Endothelial cell of umbilical vein (primary cell): Measurements from ENCODE around the gene OTULINL. TPM values are rescaled to one million over a fixed set of nuclear protein-coding genes. Genes with fewer than 3 reads are reported as not detected.

ENCODE experiments used
- BruUV-seq: library from RNA; stranded (reverse); fragments of 400-500 nt; replicated peaks from 2 replicates; lab custom pipeline; 2021; lab: Mats Ljungman, UMichigan
- CTCF ChIA-PET: fragments of 300-600, 350-600 bp; sonication (Branson Sonifier 250); formaldehyde crosslinking; loops from one replicate; lab custom pipeline; 2021; ENCODE audit warnings: antibody characterized with exemption, inconsistent platforms; lab: Charles Lee
- POLR2A ChIA-PET: fragments of 300-600, 350-600 bp; sonication (Branson Sonifier 250); formaldehyde crosslinking; loops from one replicate; lab custom pipeline; 2021; ENCODE audit warnings: antibody characterized with exemption, inconsistent platforms; lab: Charles Lee
- DNase-seq: peaks from one replicate; pipeline ENCODE4 v3.0.0-alpha.2; 2011; ENCODE audit warnings: low read depth, low spot score
- FAIRE-seq: peaks from 2 replicates; lab custom pipeline; 2011; peaks lifted over from hg19 to GRCh38; lab: Jason Lieb, UNC
- H2AFZ ChIP-seq: 2 replicates; pipeline ENCODE4 v1.6.0; 2012; ENCODE audit warnings: low read depth, low read length, control low read depth, inconsistent platforms
- H3K27ac ChIP-seq: 2 replicates; pipeline ENCODE4 v1.5.1; 2011; ENCODE audit warnings: low read depth, mild to moderate bottlenecking, control low read depth, low read length, moderate library complexity; ENCODE audit not compliant: insufficient read depth
- H3K27me3 ChIP-seq, 2 experiments: 2 replicates each; pipeline versions ENCODE4 v1.6.0 to v1.6.1; 2011; ENCODE audit warnings: low read length in 2 of 2, mixed read lengths in 1 of 2; ENCODE audit not compliant: control insufficient read depth in 2 of 2, insufficient read depth in 2 of 2
- H3K36me3 ChIP-seq, 2 experiments: 2 replicates in 1 of 2; 3 replicates in 1 of 2; pipeline ENCODE4 v1.5.1; 2011; ENCODE audit warnings: low read length in 2 of 2, mild to moderate bottlenecking in 1 of 2, moderate library complexity in 1 of 2; ENCODE audit not compliant: control insufficient read depth in 2 of 2, insufficient read depth in 2 of 2; ENCODE audit errors: extremely low read depth in 1 of 2
- H3K4me1 ChIP-seq: 3 replicates; pipeline ENCODE4 v1.5.1; 2011; ENCODE audit warnings: mild to moderate bottlenecking, low read length; ENCODE audit not compliant: control insufficient read depth, insufficient read depth; ENCODE audit errors: extremely low read depth
- H3K4me2 ChIP-seq: 2 replicates; pipeline ENCODE4 v1.6.1; 2011; ENCODE audit warnings: low read length, control low read depth, mixed read lengths; ENCODE audit not compliant: insufficient read depth
- H3K4me3 ChIP-seq, 3 experiments: fragments of 200-600 bp in 1 of 3; sonication (generic), shearing (Covaris generic) in 1 of 3; replicated peaks in 1 of 3; 2 replicates each; pipeline ENCODE4 v1.5.1; 2011 to 2016; ENCODE audit warnings: control low read depth in 3 of 3, low read length in 3 of 3, mild to moderate bottlenecking in 2 of 3, inconsistent platforms in 1 of 3, low read depth in 1 of 3, moderate library complexity in 1 of 3; ENCODE audit not compliant: insufficient read depth in 1 of 3
- H3K79me2 ChIP-seq: 2 replicates; pipeline ENCODE4 v1.6.0; 2012; ENCODE audit warnings: low read length, inconsistent platforms; ENCODE audit not compliant: control insufficient read depth, insufficient read depth
- H3K9ac ChIP-seq: replicated peaks from 2 replicates; pipeline ENCODE3; 2011; ENCODE audit warnings: low read length, control low read depth; ENCODE audit not compliant: insufficient read depth; ENCODE audit errors: extremely low read depth
- H3K9me1 ChIP-seq: replicated peaks from 3 replicates; pipeline ENCODE4 v1.6.0; 2011; ENCODE audit warnings: mild to moderate bottlenecking, low read length; ENCODE audit not compliant: control insufficient read depth, insufficient read depth; ENCODE audit errors: extremely low read depth
- H3K9me3 ChIP-seq: replicated peaks from 2 replicates; pipeline ENCODE4 v1.5.1; 2012; ENCODE audit warnings: low read length, inconsistent platforms; ENCODE audit not compliant: control insufficient read depth, insufficient read depth
- H4K20me1 ChIP-seq: replicated peaks from 2 replicates; pipeline ENCODE3; 2011; ENCODE audit warnings: mild to moderate bottlenecking, low read length; ENCODE audit not compliant: control insufficient read depth, insufficient read depth; ENCODE audit errors: extremely low read depth
- CTCF ChIP-seq, 2 donors: IDR thresholded peaks; 1 replicate in 1 of 2; 2 replicates in 1 of 2; pipeline ENCODE4 v1.5.1; 2011; ENCODE audit warnings: low read length in 2 of 2, mild to moderate bottlenecking in 2 of 2, moderate library complexity in 2 of 2, control low read depth in 1 of 2, inconsistent platforms in 1 of 2, low read depth in 1 of 2; ENCODE audit not compliant: insufficient read depth in 1 of 2; ENCODE audit errors: extremely low read depth in 1 of 2
- EZH2 ChIP-seq: IDR thresholded peaks from 2 replicates; pipeline ENCODE4 v1.6.1; 2012; ENCODE audit warnings: borderline replicate concordance, low read depth, mild to moderate bottlenecking, moderate library complexity, low read length, inconsistent platforms; ENCODE audit not compliant: severe bottlenecking
- FOS ChIP-seq: IDR thresholded peaks from 2 replicates; pipeline ENCODE4 v1.6.1; 2011; ENCODE audit warnings: mild to moderate bottlenecking, low read length, moderate library complexity, borderline replicate concordance; ENCODE audit not compliant: insufficient read depth
- GATA2 ChIP-seq: IDR thresholded peaks from 2 replicates; pipeline ENCODE4 v1.7.0; 2011; ENCODE audit warnings: low read depth, mild to moderate bottlenecking, moderate library complexity, mixed read lengths, low read length; ENCODE audit not compliant: insufficient read length, insufficient read depth
- JUN ChIP-seq: IDR thresholded peaks from 2 replicates; pipeline ENCODE4 v1.6.1; 2011; ENCODE audit warnings: borderline replicate concordance, low read depth; ENCODE audit not compliant: insufficient read length, insufficient read depth
- MAX ChIP-seq: IDR thresholded peaks from 2 replicates; pipeline ENCODE4 v1.6.1; 2011; ENCODE audit not compliant: insufficient read depth, insufficient read length
- MYC ChIP-seq: IDR thresholded peaks from one replicate; pipeline ENCODE4 v1.6.1; 2011; ENCODE audit warnings: mild to moderate bottlenecking, low read depth, low read length
- POLR2A ChIP-seq: IDR thresholded peaks from 2 replicates; pipeline ENCODE4 v1.6.1; 2012; ENCODE audit warnings: low read depth, mild to moderate bottlenecking, control low read depth, low read length
- POLR2AphosphoS5 ChIP-seq: IDR thresholded peaks from 2 replicates; pipeline ENCODE4 v1.6.1; 2012; ENCODE audit warnings: low read depth, mild to moderate bottlenecking, control low read depth, low read length, moderate library complexity; ENCODE audit not compliant: insufficient read depth
- dilution Hi-C: fragments of 300-500 bp; cut with MboI; formaldehyde crosslinking; loops from one replicate; pipeline ENCODE4 v1.15.0; 2019; ENCODE audit warnings: low sequenced_read_pairs; ENCODE audit not compliant: extremely low pct_ligation_motif_present
- intact Hi-C: fragments of 100-400 bp; cut with micrococcal nuclease; formaldehyde crosslinking; loops from one replicate; pipeline ENCODE4 v1.10.0; 2022
- polyA plus RNA-seq, 4 experiments: library from polyadenylated mRNA; depleted of rRNA in 3 of 4; stranded (reverse) in 3 of 4; unstranded in 1 of 4; fragments of >200 nt; gene quantifications; 2 replicates each; pipeline versions ENCODE4 v1.2.1 to v1.2.3, GENCODE V29; 2011 to 2012; ENCODE audit warnings: missing spikeins in 1 of 4
- total RNA-seq: library from RNA; stranded (reverse); gene quantifications from 2 replicates; pipeline ENCODE4 v1.2.3, GENCODE V29; 2021

The OTULINL gene
- total and polyA plus RNA-seq, 2 donors (not counting 3 experiments of a cell fraction or from before 2014, with no cell fraction given): 0.08 to 0.42 TPM

- no peak overlapping the region for H3K4me3 ChIP-seq
- POLR2A ChIA-PET: no interaction called here
- dilution Hi-C loops: no loop called here
- H3K79me2 ChIP-seq: no peaks in the 10 kb centered on the region
- DNase-seq (no peak), FAIRE-seq (no peak)
- H3K27ac ChIP-seq: no peak overlapping the region
- no peaks in the 10 kb centered on the region for H3K9me1 ChIP-seq
- no peaks in the 10 kb centered on the region for H3K4me1 ChIP-seq
- no peak overlapping the region for H3K9ac ChIP-seq
- no TSS peak for BruUV-seq
- H4K20me1 ChIP-seq: no peaks in the 10 kb centered on the region
- no peak overlapping the region for H2AFZ ChIP-seq
- H3K27me3 ChIP-seq: peaks cover 2 to 19% of the 10 kb centered on the region in 2 experiments
- TF ChIP-seq POLR2AphosphoS5 (no peak), EZH2 (no peak), MAX (no peak), GATA2 (no peak), MYC (no peak), CTCF (IDR thresholded peaks at IDR 0.05; ENCODE audit: extremely low read depth in 1 of 2, insufficient read depth in 1 of 2, low read depth in 1 of 2, low read length in 2 of 2) (no peak), FOS (no peak), JUN (no peak), POLR2A (no peak)
- H3K4me2 ChIP-seq: no peak overlapping the region
- CTCF ChIA-PET: interaction anchor here (1.1 kb wide), 1 partner anchor 49 kb away, joined by 3 read pairs; no protein-coding TSS in a partner anchor
- H3K9me3 ChIP-seq: no peaks in the 10 kb centered on the region
- intact Hi-C loops: no loop called here
- no peaks in the 10 kb centered on the region for H3K36me3 ChIP-seq
These were observed 16.6 kb downstream of the OTULINL start for GRCh38 chr5:14598225-14598624.
